HG02870 (cell line): ENCODE measurements around the gene DTHD1.

Experiments
- ATAC-seq: cut with Tn5 transposase; IDR thresholded peaks from one replicate; pipeline ENCODE4 v1.9.1; 2021; ENCODE audit warnings: mild to moderate bottlenecking, moderate library complexity; ENCODE audit not compliant: unreplicated experiment

DTHD1 gene

DNA sequence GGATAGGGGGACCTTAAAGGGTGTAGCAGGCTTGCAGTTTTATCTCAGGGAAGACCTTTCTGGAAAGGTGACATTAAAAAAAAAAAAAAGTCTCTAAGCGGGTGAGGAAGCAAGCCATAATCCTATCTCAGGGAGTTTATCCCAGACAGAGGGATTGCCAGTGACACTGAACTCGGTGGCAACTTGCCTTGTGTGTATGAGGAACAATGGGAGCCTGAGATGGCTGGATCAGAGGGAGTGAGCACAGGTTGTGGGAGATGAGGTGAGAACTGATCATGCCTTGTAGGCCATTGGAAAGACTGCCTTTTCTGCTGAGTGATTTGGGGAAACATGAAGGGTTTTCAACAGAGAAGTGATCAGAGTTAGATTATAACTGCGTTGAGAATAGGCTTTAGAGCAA lies 31.1 kb downstream of the DTHD1 start:
- no peak for ATAC-seq

GRCh38 chr4:36313301-36313700 lies 31.9 kb downstream of the DTHD1 start:
- ATAC-seq = no peak

- no peak for ATAC-seq
Observed at GRCh38 chr4:36313703-36314102, 32.3 kb downstream of the DTHD1 start.

- no peak for ATAC-seq
Observed at GRCh38 chr4:36316607-36317006, 35.2 kb downstream of the DTHD1 start.

- no peak for ATAC-seq
Observed at GRCh38 chr4:36317721-36318120, 36.3 kb downstream of the DTHD1 start.

GRCh38 chr4:36320117-36320896 lies 38.9 kb downstream of the DTHD1 start:
- peak; percentile 42 for ATAC-seq

- ATAC-seq = no peak
Observed at GRCh38 chr4:36321176-36321575, 39.8 kb downstream of the DTHD1 start.

DNA sequence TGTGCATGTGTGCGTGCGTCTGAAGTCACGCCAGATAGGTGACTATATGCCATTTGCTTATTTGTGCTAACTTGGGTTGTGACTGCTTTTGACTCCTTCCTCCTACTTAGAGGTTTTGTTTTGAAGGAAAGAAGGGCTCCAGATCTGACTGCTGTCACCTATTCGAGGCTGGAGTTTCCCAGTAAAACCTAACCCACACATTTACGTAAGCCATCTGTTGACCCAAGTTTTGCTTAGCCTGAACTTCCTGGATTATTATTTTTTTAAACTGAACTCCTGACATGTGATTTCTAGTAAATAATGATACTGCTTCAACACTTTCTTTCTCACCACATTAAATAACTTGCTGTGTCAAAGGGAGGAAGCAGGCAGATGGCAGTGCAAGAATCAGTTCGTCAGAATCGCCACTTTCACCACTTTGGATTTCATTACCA lies 41.5 kb downstream of the DTHD1 start:
- ATAC-seq = peak; percentile 27

DNA sequence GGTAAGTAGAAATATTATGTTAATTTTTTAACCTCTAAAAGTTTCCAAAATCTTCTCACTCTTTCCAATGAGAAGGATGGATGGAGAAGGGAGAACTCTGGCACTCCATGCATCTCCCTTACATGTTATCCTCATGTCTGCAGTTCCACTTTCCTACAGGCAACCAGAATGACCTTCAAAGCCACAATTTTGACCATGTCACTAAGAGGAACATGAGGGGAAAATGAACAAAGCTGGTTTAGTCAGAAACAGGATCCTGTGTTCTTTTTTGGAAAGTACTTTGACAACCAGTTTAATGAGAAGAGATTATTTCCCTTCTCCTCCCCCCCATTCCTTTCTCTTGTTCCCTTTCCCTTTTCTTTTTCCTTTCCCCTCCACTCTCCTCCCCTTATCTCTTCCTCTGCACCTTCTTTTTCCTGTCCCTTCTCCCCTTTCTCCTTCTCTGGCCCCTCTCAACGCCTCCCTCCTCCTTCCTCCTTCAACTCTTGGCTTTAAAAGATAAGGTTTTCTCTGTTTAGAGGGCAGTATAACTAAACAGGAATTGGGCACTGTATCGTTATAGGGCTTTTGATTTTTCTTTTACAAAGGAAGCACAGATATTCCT lies 42.5 kb downstream of the DTHD1 start:
- ATAC-seq = no peak

- ATAC-seq = no peak
Observed at GRCh38 chr4:36324808-36325207, 43.4 kb downstream of the DTHD1 start.

GRCh38 chr4:36325499-36325898 lies 44.1 kb downstream of the DTHD1 start:
- ATAC-seq = peak; percentile 65

DNA sequence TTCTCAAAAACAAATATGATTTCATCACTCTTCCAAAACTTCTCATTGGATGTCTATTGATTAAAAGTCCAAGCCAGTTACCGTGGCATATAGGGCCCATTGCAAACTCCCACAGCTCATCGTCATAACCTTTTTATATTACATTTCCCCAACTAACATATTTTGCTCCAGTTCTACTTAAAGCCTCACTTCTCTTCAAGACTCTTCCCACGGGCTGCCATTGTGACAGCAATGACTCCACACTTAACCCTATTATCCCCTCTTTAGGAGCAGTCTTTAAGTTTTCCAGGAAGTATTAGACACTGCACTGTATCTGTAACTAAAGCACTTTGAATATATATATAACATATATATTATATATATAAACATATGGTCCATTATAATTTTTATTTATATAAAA lies 44.5 kb downstream of the DTHD1 start:
- ATAC-seq = no peak

GRCh38 chr4:36326476-36327029 lies 45.1 kb downstream of the DTHD1 start:
- ATAC-seq = no peak

- no peak for ATAC-seq
Observed at GRCh38 chr4:36327400-36327799, 46.0 kb downstream of the DTHD1 start.

DNA sequence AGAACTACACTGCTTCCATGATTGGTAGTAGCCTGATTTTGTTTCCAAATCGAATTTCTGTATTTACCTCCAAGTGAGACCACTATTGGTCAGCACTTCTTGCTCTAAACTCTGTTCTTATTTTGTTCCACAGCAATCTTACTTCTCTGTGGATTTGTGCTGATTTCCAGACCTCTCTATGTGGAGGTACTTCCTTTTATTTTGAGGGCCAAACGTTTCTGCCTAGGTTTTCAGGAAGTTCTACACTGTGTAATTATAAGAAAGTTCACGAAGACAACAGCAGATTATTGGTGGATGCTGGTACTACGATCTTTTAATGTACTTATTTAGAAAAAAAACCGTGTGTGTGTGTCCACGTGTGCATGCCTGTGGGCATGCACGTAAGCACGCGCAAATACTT lies 46.7 kb downstream of the DTHD1 start:
- no peak for ATAC-seq

DNA sequence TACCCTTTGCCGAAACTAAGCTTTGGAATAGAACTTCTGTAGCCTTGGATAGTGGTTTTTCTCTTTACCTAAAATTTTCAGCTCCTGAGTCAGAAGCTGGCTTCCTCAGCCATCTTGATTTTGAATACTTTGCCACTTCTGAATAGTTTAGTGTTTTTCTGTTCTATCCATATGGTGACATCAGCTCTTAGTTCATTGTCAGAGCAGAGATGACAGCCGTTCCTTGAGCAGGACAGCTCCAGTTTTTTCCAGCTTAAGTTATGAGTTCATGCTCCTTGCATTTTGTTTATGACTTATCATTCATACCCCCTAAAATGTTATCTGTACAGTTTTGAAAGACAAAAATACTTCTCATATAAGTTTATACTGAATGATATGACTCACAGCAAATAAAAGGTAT lies 47.8 kb downstream of the DTHD1 start:
- no peak for ATAC-seq

GRCh38 chr4:36330796-36331195 lies 49.4 kb downstream of the DTHD1 start:
- ATAC-seq = no peak

GRCh38 chr4:36332023-36332781 lies 50.8 kb downstream of the DTHD1 start:
- ATAC-seq = peak; percentile 80

GRCh38 chr4:36332782-36333131 lies 51.3 kb downstream of the DTHD1 start:
- peak; percentile 92 for ATAC-seq

- peak; percentile 1 for ATAC-seq
Observed at GRCh38 chr4:36333303-36333877, 52.0 kb downstream of the DTHD1 start.

- no peak for ATAC-seq
Observed at GRCh38 chr4:36337665-36338185, 56.3 kb downstream of the DTHD1 start.
